Measurements from ENCODE around the gene NOL12.

NOL12 gene

DNA sequence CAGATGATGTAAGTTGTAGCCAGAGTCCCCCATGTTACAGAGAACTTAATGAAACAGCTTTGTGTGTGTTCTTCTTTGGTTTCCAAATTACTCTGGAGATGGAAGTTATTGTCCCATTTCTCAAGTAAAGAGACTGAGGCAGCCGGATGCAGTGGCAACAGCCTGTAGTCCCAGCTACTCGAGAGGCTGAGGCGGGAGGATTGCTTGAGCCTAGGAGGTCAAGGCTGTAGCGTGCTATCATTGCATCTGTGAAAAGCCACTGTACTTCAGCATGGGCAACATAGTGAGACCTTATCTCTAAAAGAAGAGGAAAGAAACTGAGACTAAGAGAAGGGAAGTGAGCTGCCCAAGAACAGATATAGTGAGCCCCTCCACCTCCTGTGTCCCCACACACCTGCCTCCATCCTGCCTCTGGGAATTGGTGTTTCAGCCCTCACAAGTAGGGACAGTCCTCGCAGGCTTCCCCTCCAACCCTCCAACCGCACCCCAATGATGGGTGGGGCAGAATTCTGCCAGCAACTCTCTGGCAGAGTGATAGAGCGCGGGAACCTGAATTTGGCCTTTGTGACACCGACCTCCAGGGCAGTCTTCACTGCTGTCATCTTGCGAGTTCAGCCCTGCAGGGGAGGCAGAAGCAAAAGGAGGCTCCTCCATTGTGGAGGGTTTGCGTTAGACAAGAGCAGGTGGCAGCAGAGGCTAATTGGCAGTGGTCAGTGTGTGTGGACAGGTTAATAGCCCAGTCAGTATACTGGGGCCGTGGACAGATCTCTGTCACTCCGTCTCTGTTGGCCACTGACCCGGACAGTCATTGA is 26.0 kb upstream of the NOL12 start:
- no peak for DNase-seq

DNA sequence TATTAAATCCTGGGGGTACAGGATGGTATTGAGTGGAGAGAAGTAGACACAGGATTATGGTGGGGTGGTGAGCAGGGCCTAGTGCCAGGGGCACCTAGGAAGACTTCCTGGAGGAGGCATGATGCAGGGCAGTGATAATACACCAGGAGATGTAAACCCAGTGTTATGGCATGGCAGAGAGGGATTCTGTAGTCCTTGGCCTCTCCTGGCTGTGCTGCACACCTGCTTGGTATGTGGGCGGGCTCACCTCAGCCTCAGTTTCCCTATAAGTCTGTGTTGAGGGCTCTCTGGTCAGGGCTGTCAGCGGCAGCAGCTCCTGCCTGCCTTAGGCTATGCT is 25.5 kb upstream of the NOL12 start:
- DNase-seq: no peak

DNA sequence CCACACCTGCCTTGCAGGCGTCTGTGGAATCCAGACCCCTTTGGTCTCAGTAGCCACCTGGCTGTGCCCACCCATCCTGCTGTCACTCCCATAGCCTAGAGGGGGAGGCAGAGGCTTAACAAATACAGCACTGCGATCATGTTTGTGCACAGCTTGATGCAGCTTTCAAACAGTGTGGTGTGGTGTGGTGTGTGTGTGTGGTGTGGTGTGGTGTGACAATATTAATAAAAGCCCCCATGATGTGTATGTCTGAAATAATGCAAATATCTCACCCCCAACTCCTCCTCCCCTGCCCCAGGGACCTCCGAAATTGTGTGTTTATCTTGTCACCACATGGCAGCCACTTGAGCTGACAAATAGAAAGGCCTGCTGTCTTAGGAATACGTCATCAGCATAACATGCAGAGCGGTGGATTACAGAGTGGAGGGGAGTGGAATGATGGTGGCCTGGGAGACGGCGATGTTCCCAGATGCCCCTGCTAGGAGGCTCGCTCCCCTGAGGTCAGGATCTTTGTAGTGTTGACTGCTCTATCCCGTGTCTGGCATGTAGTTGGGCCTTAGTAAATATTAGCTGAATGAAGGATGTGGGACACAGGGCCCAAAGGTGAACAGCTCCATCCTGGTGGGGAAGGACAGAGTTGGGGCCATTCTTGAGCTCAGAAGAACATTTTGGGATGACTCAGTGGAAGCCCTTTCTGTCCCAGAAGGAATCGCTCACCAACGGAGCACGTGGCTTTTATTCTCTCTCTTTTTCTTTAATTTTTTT is 24.8 kb upstream of the NOL12 start:
- DNase-seq: peak; percentile 48

DNA sequence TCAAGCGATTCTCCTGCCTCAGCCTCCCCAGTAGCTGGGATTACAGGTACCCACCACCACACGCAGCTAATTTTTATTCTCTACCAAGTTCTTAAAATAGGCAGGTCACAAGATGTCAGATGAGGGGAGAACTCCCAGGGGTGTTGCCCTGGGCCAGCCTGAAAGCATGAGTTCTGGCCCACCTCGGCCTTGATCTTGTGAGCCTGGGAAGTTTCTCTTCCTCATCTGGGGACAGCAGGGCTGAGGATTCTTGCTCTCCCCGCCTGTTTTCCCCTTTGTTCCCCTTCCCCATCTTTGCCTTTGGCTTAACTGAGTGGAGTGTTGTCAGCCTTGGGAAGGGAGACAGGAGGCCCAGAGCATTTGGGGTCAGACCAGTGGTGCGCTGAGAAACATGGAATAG is 24.1 kb upstream of the NOL12 start:
- DNase-seq: no peak

DNA sequence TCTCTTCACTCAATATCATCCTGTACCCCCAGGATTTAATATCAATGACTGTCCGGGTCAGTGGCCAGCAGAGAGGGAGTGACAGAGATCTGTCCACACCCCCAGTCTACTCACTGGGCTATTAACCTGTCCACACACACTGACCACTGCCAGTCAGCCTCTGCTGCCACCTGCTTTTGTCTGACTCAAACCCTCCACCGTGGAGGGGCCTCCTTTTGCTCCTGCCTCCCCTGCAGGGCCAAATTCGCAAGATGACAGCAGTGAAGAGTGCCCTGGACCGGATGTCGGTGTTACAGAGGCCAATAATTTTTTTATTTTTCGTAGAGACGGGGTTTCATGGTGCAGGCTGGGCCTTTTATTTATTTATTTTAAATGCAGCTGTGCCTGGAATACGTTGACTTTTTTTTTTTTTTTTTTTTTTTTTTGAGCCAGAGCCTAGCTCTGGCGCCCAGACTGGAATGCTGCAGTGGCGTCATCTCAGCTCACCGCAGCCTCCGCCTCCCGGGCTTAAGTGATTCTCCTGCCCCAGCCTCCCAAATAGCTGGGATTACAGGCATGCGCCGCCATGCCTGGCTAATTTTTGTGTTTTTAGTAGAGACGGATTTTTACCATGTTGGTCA is 22.5 kb upstream of the NOL12 start:
- no peak for DNase-seq

DNA sequence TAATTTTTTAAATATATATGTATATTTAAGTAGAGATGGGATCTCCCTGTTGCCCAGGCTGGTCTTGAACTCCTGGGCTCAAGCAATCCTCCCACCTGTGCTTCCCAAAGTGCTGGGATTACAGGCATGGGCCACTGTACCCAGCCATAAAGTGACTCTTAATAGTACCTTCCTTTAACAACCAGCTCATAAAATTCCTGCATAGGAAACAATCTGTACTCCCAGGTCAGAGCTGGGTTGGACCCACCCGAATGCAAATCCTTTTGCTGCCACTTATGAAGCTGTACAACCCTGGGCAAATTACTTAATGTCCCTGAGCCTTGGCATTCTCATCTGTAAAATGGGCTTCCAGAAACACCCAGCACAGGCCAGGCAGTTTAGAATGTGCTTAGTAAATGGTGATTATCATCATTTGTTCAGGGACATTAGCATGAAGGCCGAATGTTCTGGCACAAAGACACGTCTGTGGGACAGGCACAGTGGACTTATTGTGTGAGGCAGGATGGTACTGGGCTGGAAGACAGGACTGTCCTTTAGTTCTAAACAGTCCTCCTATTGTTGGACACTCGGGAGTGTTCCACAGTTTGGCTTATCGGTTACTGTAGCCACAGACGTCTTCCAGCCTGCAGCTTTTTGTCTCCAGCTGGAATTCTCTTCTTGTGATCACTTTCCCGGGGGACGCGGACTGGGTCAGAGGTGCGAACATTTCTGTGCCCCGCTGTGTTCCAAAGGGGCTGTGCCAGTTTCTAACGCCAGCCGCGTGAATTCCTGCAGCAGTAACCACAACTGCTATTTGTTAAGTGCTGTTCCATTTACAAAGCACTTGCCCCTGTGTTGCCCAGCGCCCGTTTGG is 21.7 kb upstream of the NOL12 start:
- DNase-seq: peak; percentile 86

DNA sequence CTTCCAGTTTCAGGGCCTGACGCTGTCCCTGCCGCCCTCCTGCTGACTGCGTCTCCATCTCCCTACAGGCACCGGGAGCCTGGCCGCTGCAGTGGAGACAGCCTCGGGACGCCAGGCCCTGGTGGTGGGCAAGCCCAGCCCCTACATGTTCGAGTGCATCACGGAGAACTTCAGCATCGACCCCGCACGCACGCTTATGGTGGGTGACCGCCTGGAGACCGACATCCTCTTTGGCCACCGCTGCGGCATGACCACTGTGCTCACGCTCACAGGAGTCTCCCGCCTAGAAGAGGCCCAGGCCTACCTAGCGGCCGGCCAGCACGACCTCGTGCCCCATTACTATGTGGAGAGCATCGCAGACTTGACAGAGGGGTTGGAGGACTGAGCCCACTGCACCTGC is 20.7 kb upstream of the NOL12 start:
- DNase-seq: no peak

DNA sequence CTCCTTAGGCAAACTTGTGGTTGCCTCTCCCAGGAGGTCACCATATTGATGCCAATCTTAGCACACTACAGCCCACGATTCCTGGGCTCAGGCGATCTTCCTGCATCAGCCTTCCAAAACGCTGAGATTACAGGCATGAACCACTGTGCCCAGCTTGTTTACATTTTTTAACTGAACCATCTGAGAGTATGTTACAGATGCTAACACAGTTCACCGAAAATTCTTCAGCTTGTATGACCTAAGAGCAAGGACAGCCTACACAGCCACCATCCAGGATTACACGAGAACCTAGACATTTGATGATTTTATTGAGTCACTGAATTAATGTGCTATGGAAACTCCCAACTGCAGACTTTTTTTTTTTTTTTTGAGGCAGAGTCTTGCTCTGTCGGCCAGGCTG is 16.6 kb upstream of the NOL12 start:
- no peak for DNase-seq

DNA sequence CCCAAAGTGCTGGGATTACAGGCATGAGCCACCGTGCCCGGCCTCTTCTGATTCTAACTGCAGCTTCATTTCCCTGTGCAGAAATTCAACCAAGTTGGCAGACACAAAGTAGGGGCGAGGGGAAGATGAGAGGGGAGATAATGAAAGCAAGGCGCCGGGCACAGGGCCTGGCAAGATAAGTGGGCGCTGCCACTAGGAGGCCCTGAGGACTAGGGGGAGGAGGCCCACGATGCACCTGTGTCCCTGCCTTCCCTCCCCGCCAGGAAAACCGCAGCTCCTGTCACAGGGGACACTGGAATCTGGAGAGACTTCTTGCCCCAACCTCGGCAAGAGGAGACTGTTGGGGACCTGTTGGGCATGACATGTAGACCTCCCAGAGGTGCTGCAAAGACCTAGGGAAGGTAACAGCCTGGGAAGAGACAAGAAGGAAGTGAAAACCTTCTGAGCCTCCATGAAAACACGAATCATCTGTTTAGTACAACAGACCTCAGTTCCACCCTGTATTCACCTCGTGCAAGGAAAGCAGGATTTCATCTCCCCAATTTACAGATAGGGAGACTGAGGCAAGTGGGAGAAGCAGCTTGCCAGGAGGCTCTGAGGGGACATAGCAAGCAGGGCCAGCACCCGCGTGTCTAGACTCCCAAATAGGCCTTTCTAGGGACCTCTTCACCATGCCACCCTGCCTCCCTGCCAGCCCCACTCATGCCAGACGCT is 13.8 kb upstream of the NOL12 start:
- no peak for DNase-seq

DNA sequence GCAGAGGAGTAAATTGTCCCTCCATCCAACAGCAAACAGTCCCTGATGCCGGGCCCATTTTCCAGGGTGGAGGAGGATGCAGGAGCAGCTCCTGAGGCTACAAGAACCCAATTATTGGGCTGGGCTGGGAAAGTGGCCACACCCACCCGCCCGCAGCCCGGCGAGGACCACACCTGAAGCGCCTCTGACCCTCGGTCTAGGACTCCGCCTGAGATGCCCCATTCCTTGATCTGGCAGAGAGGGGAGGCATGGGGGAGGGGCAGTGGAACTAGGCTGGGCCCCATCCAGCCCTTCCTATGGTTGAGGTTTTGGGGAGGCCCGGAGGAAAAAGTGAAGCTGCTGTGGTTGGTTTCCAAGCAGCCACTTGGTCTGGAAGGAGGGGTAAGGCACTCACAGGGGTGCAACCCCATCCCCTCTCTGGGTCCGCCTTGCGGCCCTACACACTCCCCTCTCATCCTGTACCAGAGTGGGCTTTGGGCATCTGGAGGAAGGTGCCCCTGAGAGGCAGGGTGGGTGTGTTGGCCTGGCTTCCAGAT is 13.2 kb upstream of the NOL12 start:
- DNase-seq: no peak

DNA sequence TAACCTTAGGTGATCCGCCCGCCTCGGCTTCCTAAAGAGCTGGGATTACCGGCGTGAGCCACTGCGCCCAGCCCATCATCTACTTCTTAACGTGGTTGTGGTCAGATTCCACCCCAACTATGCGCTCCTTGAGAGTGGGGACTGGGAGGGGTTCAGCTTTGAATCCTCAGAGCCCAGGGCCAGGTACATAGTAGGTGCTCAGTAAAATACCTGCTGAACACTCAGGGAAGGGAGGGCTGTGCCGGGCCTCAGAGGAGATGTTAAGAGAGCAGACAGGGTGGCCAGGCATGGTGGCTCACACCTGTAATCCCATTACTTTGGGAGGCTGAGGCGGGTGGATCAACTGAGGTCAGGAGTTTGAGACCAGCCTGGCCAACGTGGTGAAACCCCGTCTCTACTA is 11.9 kb upstream of the NOL12 start:
- DNase-seq: no peak

DNA sequence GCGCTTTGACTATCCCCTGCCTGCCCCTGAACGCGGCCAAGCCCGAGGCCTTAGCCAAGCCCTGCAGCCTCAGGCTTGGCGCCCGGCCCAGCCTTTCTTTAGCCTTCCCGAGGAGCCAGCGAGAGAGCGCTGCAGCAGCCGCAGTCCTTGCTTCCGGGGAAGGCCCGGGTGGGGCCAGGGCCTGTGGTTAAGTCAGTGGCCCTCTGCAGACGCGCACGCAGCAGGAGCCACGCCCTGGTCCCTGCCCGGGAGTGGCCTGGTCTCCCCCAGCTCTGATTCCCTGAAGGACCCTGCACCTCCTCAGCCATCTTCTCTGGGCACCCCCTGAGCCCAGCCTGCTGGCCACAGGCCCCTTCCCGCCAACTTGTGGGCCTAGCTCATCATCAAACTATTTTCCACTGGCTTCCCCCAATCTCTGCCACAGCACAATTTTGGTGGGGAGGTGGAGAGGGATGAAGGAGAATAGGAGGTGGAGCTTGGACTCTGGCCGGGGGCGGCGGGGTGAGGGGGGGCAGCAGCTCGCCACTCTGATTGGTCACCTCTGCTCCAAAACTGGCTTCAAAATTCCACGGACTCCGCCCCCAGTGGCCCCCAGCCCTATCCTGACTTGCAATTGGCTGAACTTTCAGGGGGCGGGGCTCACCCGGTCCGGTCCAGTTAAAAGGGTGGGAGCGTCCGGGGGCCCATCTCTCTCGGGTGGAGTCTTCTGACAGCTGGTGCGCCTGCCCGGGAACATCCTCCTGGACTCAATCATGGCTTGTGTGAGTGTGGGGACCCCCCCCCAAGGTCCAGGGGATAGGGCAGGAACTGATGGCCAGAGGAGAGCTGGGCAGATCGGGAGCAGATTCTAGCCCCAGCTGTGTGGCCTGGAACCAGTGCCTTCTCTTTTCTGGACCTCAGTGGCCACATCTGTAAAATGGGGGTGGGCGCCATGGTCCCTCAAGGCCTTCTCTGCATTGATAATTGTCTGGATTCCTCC is 10.9 kb upstream of the NOL12 start, which contains the start of gene LGALS1:
TSS of gene LGALS1 (plus strand) at position 686 of the 979 bp plus-strand sequence. CDS start at position 753, 67 bp downstream.
- peak; percentile 80 for DNase-seq

DNA sequence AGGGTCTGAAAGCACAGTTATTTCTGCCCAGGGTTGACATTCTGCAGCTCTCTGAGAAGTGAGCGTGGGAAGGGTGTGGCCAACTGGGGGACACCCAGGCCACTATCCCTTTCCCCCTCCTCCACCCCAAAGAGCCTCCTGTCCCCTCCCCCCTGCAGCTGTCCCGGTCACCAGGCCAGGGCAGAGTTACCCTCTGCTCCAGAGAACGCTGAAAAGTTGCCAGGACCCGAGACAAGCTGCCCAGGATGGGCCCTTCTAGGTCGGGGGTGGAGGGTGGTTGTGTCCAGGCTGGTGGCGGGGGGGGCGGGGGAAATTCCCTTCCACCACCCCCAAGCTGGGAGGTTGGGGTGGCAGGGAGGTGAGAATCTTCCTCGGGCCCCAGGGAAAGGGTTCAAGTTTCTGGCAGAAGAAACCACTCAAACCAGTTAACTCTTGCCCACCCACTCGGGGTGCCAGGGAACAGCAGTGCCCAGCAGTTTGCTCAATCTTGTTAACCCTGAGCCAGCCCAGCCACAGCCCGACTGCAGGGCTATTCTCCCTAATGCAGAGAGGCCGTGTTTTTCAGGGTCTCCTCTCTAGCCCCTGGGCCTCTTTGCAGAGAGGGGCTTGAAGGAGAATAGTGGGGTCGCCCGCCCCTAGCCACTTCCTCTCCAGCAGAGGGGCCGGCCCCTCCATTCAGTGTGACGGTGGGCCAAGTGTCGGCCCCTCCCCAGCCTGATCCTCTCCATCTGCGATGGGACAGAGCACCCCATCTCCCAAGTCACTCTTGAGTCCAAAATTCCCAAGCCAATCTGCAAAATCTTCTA is 10.0 kb upstream of the NOL12 start:
- peak; percentile 40 for DNase-seq

DNA sequence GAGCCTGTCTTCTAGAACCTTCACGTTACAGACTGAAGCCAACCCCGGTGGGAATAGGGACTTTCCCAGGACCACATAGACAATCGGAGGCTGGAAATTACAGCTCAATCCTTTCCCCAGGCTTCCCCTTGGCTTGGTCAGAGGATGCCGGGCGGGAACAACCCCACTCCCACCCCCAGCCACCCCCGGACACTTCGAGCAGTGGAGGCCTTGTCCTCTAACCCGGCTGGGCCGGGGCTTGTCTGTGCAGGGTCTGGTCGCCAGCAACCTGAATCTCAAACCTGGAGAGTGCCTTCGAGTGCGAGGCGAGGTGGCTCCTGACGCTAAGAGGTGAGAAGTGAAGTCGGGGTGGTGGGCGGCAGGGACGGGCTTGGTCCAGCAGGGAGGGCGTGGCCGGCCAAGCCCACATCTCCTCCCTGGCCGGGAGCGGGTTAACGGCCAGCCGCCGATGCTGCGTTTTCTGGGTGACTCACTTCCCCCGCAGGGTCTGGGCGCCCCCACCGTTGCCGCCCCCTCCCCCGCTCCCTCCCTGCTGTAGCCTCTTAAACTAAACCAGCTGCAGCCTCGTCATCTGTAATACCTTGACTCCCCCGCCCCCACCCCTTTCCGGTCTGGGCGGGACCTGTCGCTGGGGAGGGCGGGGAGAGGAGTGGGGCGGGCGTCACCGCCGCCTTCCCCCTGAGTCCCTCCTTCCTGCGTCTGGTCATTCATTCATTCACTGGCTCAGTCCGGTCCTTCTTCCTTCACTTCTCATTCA is 9.2 kb upstream of the NOL12 start:
- DNase-seq: peak; percentile 18

DNA sequence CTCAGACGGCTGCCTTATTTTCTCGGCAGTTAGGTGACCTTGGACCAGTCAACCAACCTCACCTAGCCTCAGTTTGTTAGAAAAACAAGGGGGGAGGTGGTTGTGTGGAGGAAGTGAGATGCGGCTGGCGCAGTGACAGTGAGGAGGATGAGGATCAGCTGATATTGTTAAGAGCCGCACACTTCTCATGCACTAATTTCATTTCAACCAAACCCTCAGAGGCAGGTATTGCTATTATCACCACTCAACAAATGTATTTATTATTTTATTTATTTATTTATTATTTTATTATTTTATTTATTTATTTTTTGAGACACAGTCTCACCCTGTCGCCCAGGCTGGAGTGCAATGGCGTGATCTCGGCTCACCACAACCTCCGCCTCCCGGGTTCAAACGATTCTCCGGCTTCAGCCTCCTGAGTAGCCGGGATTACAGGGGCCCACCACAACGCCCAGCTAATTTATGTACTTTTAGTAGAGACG is 8.6 kb upstream of the NOL12 start:
- no peak for DNase-seq

DNA sequence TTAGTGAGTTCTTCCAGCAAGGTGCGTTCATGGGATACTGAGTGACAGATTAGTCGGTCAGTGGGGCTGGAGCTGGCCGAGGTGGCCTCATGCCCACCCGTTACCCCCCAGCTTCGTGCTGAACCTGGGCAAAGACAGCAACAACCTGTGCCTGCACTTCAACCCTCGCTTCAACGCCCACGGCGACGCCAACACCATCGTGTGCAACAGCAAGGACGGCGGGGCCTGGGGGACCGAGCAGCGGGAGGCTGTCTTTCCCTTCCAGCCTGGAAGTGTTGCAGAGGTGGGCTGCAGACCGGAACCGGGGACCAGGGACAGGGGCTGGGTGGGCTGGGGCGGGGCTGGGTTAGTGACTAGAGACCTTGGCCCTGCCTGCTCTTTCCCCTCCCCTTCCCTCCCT is 7.8 kb upstream of the NOL12 start:
- DNase-seq: no peak

DNA sequence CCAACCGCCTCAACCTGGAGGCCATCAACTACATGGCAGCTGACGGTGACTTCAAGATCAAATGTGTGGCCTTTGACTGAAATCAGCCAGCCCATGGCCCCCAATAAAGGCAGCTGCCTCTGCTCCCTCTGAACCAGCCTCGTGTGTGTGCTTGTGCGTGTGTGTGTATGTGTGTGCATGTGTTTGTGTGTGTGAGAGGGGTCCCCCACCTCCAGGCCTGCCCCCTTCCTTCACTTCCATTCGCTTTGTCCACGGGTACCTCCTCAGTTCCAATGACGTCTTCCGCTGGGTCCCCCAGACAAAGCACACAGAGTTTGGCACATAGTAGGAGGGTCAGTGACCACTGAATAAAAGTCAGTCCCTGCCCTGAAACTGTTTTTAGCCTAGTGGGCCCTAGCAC is 6.5 kb upstream of the NOL12 start:
- no peak for DNase-seq

DNA sequence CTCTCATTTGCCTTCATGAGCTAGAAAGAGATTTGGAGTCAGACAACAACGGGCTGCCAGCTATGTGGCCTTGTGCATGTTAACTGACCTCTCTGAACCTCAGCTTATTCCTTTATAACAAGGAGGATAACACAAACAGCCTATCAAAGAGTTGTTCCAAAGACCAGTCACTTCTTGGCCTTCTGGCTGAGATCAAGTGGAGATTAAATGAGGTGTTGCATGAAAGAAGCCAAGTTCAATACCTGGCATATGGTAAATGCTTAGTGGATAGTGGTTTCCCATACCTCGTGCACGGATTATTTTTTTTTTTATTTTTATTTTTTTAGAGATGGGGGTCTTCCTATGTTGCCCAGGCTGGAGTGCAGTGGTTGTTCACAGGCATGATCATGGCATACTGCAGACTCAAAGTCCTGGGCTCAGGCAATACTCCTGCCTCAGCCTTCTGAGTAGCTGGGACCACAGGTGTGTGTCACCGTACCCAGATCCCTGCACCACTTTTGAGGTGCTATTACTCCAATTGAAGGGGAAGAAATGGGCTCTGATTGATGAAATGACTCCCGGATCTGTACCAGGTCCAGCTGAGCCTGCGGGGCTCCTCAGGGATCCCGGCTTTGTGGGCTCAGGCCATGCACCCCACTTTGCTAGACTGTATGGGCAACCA is 5.8 kb upstream of the NOL12 start:
- DNase-seq: no peak
